ENCODE results near the gene AK8.
A peak's percentile ranks its signal among the peaks of the same experiment; 100 is the strongest.

The AK8 gene

DNA sequence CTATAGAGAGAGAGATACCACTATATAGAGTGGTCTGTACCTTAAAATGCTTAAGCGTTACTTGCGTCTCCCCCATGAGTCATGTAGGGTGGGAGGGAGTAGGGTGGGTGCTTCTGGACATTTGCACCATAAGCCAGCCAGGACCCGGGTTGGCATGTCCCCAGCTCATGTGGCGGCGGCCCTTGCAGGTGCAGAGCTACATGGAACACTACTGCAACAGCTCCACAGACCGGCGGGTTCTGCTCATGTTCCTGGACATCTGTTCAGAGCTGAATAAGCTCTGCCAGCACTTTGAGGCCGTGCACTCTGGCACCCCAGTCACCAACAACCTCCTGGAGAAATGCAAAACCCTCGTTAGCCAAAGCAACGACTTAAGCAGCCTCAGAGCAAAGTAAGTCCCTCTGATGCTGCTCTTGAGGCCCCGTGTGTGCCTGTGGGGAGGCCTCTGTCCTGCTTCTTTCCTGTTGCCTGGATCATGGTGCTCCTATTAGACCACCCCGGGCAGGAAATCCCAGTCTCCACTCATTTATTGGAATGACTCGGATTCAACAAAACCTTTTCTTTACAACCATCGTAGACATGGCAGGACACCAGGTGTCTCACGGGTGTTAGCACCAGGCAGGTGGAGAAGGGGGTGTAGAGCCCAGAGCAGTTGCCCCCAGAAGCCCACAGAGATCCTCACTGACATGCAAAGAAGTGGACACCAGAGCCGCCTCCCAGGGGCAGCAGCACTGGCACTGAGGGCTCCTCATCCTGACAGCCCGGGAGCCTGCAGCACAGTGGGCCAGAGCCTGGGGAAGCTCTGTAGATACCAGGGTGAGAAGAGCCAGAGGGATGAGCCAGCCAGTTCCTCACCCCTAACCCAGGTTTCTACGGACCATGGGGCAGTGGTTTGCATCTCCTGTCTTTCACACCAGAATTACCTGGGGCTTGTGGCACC lies 9.4 kb upstream of the AK8 start:
- DNase-seq, result no peak

DNA sequence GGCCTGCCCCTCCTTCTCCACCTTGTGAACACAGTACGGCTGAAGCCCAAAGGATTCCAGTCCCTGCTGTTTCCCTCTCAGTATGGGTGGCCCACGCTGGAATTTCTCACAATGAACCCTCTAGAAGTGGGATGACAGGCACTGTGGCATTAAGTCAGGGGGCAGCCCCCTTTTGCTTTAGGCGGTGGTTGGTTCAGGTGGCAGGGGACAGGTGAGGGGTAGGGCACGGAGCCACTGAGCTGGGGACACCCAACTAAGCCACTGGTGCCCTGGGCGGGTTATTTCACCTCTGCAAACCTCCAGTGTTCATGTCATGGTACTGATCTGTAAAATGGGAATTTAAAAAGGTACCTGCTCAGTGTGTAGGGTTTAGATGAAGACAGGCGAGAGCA lies 8.2 kb upstream of the AK8 start:
- DNase-seq, result no peak

- no peak for DNase-seq
These were observed 7.7 kb upstream of the AK8 start for GRCh38 chr9:132885720-132886333.

DNA sequence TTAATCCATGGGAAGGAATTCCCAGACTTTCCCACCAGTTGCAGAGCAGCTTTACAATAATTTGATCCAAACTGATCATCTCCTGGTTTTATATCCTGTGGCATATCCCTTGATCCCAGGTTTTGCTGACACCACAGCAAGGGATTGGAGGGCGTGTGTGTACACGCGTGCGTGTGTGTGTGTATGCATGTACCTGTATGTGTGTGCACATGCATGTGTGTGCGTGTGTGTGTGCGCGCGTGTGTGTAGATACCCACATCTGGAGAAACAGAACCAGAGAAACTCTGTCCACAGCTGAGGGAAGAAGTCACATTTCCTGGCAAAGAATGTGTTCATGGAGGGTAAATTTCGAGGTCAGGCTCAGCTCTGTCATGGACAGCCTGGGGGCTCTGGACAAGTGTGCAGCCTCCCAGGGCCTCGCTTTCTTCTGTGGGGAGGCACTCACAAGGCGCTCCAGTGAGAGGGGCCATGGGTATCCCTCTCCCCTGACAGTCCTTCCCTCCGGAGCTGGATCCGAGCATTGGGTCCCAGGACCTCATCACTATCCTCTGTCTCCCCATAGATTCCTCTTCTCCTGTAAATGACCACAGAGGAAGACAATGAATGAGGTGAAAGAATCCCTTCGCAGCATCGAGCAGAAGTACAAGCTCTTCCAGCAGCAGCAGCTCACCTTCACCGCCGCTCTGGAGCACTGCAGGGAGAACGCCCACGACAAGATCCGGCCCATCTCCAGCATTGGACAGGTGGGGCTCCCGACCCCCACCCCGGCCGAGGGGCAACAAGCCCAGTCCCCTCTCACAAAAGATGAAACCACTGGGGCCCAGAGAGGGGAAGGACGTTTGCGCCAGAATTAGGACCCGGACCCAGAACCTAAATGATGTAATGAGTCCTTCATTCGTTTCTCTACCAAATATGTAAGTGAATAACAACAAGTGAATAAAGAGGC lies 5.5 kb upstream of the AK8 start:
- no peak for DNase-seq

DNA sequence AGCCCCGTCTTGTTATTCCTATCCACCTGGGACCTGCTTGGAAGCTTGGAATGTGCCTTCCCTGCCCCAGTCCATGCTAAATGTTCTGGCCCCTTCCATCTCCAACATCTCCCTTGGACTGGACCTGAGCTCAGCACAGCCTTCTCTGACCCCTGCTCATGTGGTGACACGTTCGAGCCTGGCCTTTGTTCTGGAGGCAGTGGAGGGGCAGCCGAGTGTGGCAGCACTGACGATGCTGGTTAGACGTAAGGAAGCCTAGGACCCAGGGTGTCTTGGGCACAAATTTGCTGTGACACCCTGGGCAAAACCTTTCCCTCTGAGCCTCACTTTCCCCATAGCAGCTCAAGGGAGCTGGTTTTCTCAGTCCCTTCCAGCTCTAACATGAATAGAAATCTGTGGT lies 4.5 kb upstream of the AK8 start:
- no peak for DNase-seq

GRCh38 chr9:132881826-132882225 lies 3.7 kb upstream of the AK8 start:
- DNase-seq, result no peak

DNA sequence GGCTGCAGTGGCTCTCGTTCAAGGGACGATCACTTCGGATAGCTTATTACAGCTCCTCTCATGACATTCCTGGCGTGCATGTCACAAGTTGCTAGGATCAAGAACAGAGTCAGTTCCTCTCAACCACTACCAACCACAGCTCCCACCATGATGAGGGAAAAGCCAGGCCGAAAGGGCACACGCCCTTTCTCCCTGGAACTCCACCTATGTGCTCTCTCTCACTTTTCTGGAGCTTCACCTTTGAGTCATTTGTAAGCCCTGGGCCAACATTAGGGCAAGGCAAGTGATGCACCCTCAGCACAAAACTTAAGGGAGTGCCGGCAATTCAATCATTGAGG lies 2.2 kb upstream of the AK8 start:
- DNase-seq, result no peak

- no peak for DNase-seq
These were observed 1.6 kb upstream of the AK8 start for GRCh38 chr9:132879457-132880323.

DNA sequence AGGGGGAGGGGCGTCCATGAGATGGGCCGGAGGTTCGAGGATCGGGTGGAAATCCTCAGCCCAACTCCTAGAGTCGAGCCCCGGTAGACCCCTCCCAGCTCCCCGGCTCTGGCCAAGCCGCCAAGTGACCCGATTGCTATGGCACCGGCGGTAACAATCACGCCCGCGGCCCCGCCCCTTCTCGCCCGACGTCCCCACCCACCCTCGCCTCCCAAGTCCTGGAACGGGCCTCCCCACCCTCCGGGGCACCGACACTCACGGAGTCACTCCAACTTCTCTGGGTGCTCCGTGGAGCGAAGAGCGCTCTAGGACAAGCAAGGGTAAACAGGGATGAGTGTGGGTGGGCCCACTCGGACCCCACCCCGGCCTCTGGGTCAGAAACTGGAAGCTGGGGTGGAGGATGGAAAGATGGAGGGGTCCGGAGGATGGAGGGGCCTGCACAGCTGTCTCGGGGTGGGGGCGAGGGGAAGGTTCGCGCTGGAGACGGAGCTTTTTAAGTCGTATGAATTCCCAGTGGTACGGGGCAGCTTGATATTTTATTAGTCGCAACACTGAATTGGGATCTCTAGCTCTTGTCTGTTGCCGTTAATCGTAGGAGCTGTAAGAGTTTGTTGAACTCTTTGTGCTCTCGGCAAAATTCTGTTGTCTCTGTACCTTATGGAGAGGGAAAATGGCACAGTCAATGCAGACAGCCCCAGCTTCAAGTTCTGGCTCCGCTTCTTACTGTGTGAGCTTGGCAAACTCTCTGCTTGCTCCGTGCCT lies 792 bp upstream of the AK8 start, which contains the start of gene SPACA9:
SPACA9 (plus strand) TSS at position 204 of the 762 bp plus-strand sequence. CDS start 5,050 bp downstream, outside the sequence.
- peak; percentile 21 for DNase-seq

- no peak for DNase-seq
These were observed 643 bp downstream of the AK8 start for GRCh38 chr9:132877458-132877823.

- DNase-seq, result no peak
These were observed 1.2 kb downstream of the AK8 start for GRCh38 chr9:132876849-132877248.

DNA sequence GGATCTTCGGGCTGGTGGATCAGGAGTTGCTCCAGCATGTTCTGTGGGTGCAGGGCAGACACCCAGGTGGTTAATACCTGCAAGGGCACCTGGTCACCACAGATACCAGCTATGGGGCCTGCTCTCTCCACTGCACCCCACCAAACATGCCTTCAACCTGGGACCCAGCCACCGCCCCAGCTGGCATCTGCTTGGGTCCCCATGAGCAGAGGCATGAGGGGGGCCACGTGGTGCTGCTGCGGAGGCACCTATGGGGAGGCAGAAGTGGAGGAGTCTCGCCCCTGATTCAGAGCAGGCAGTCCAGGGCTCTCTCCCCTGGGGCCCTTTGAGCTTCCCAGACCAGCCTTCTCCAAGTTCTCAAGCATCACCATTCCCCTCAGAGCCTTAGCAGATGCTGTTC lies 2.9 kb downstream of the AK8 start:
- no peak for DNase-seq

- DNase-seq, result no peak
These were observed 4.7 kb downstream of the AK8 start for GRCh38 chr9:132873403-132873802.

DNA sequence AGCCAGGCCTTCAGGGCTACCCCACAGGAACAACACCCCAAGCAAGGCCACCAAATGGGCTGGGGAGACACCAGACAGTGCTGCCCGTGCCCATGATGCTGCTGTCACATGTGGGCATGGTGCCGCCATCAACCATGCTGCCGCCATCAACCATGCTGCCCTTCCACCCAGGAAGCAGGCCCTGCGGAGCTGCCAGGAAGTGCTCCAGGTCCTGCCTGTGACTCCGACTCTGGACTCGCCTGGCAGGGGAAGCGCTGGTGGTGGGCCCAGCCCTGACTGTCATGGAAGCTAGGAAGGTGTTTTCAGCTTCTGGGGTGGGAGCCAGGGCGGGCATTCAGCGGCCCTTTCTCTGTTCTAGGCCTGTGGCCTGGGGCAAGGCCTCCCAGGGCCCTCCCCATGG lies 8.8 kb downstream of the AK8 start:
- no peak for DNase-seq

DNA sequence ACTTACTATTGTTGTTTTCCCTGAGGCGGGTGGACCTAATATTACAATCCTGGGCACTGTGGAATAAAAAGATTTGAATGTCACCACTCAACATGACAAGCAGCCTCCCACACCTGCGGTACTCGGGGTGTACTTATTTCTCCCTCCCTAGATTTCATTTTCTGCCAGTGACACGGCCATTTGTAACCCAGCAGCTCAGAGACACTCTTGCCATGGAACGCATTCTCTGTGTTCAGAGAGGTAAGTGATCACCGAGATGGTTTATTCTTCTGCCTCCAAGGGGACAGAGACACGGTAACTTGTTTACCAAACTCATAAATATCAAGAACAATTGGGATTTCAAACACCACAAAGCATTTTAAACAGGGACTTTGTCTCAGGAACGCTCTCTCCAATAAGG lies 11.2 kb downstream of the AK8 start:
- no peak for DNase-seq

DNA sequence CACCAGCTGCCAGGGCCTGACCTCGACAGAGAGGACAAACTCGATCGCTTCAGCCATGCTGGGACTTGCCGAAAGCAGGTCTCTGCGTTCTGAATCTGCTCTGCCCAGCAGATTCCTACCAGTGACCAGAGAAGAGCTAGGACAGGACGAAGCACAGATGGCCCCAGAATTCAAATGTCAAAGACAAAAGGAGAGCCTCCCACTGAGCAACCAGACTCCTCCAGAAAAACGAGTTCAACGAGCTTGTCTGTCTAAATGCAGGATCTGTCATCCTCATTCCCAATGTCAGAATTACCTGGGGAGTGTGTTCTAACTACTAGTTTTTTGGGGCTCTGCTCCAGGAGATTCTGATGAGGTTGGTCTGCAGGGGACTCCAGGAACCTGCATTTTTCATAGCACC lies 13.4 kb downstream of the AK8 start:
- no peak for DNase-seq

DNA sequence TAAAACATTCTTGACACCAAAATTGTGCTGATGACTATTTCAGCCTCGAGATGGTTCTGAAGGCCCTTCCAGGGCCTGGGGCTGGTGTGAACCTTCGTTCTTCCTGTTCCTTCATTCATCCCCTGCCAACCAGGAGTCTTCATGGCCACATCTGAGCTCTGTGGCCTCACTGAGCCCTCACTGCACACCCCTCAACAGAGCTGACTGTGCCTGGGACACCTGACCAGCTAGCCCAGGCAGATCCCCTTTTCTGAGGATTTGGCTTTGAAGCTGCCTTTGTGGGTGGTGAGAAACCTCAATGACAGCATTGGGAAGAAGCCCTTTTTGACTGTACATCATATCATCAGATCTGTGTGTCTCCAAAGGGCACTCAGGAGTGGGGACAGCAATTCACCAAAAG lies 13.8 kb downstream of the AK8 start:
- DNase-seq, result no peak

- DNase-seq, result no peak
These were observed 15.0 kb downstream of the AK8 start for GRCh38 chr9:132863096-132863495.

DNA sequence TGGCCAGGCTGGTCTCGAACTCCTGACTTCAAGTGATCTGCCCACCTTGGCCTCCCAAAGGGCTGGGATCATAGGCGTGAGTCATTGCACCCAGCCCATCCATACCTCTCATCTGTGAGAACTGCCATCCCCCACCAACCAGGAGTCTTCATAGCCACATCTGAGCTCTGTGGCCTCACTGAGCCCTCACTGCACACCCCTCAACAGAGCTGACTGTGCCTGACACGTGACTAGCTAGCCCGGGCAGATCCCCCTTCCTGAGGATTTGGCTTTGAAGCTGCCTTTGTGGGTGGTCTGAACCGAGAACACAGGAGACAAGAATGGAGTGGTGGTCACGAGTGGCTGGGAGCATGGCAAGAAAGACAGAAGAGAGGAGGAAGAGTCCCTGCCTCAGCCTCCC lies 15.6 kb downstream of the AK8 start:
- DNase-seq, result no peak

DNA sequence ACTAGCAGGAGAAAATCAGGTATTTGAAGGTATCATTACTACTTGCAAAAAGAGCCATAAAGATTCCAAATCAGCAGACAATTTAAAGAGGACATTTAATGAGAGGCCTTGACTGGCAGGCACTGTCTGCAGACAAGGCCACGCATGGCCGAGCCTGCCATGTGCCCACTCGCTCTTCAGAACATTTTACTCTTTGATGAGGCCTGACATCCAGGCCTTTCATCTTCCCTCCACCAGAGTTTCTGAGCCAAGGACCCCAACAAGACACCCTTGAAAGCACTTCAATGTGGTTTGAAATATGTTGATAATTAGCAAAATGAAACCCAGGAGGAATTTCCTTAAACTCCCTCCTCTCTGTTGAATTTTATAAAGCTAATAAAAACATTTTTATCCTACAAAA lies 16.4 kb downstream of the AK8 start:
- no peak for DNase-seq

GRCh38 chr9:132858751-132859150 lies 19.3 kb downstream of the AK8 start:
- no peak for DNase-seq

All from CD4-positive, alpha-beta T cell treated with Interleukin-4 for 4 hours (primary cell).